Keratinocyte (primary cell): ENCODE measurements around the gene CPA4. TPM values are rescaled to one million over a fixed set of nuclear protein-coding genes. Genes with fewer than 3 reads are reported as not detected.

Source experiments
- DNase-seq: peaks from one replicate; pipeline ENCODE4 v3.0.0-alpha.2; 2011; ENCODE audit warnings: low read depth, missing footprints, low spot score
- FAIRE-seq: peaks from 2 replicates; lab custom pipeline; 2011; peaks lifted over from hg19 to GRCh38; lab: Jason Lieb, UNC
- H2AFZ ChIP-seq: 2 replicates; pipeline ENCODE4 v1.6.0; 2012; ENCODE audit warnings: low read length, control low read depth, inconsistent platforms; ENCODE audit not compliant: control insufficient read depth
- H3K27ac ChIP-seq: 2 replicates; pipeline ENCODE4 v1.5.1; 2011; ENCODE audit warnings: low read length; ENCODE audit not compliant: control insufficient read depth, insufficient read depth
- H3K27me3 ChIP-seq: 3 replicates; pipeline ENCODE4 v1.6.0; 2011; ENCODE audit warnings: low read length; ENCODE audit not compliant: control insufficient read depth, insufficient read depth; ENCODE audit errors: extremely low read depth
- H3K36me3 ChIP-seq, 2 experiments: 2 replicates in 1 of 2; 3 replicates in 1 of 2; pipeline ENCODE4 v1.5.1; 2011; ENCODE audit warnings: low read length in 2 of 2, mild to moderate bottlenecking in 1 of 2; ENCODE audit not compliant: control insufficient read depth in 2 of 2, insufficient read depth in 2 of 2; ENCODE audit errors: extremely low read depth in 1 of 2
- H3K4me1 ChIP-seq: 3 replicates; pipeline ENCODE4 v1.5.1; 2011; ENCODE audit warnings: low read length; ENCODE audit not compliant: control insufficient read depth, insufficient read depth; ENCODE audit errors: extremely low read depth
- H3K4me2 ChIP-seq: 3 replicates; pipeline ENCODE4 v1.6.0; 2011; ENCODE audit warnings: low read depth, low read length; ENCODE audit not compliant: control insufficient read depth, insufficient read depth; ENCODE audit errors: extremely low read depth
- H3K4me3 ChIP-seq, 3 experiments: fragments of 200-600 bp in 1 of 3; sonication (generic) in 1 of 3; 2 replicates in 2 of 3; 3 replicates in 1 of 3; pipeline ENCODE4 v1.5.1; 2011 to 2016; ENCODE audit warnings: low read length in 3 of 3, mild to moderate bottlenecking in 3 of 3, control low read depth in 2 of 3, inconsistent platforms in 1 of 3, low read depth in 1 of 3, mixed read lengths in 1 of 3, mixed run types in 1 of 3, moderate library complexity in 1 of 3; ENCODE audit not compliant: control insufficient read depth in 2 of 3, insufficient read depth in 2 of 3; ENCODE audit errors: extremely low read depth in 1 of 3
- H3K79me2 ChIP-seq: 2 replicates; pipeline ENCODE4 v1.6.0; 2012; ENCODE audit warnings: low read length; ENCODE audit not compliant: control insufficient read depth, insufficient read depth
- H3K9ac ChIP-seq: 3 replicates; pipeline ENCODE4 v1.6.0; 2011; ENCODE audit warnings: low read length; ENCODE audit not compliant: control insufficient read depth, insufficient read depth; ENCODE audit errors: extremely low read depth
- H3K9me1 ChIP-seq: 3 replicates; pipeline ENCODE4 v1.6.0; 2011; ENCODE audit warnings: low read length; ENCODE audit not compliant: control insufficient read depth, insufficient read depth; ENCODE audit errors: extremely low read depth
- H3K9me3 ChIP-seq: 2 replicates; pipeline ENCODE4 v1.5.1; 2012; ENCODE audit warnings: low read depth, low read length; ENCODE audit not compliant: control insufficient read depth
- H4K20me1 ChIP-seq: 3 replicates; pipeline ENCODE4 v1.6.0; 2011; ENCODE audit warnings: low read length; ENCODE audit not compliant: control insufficient read depth, insufficient read depth; ENCODE audit errors: extremely low read depth
- CTCF ChIP-seq, 3 experiments: IDR thresholded peaks in 1 of 3; conservative IDR thresholded peaks in 1 of 3; optimal IDR thresholded peaks in 1 of 3; 2 replicates in 2 of 3; 3 replicates in 1 of 3; pipeline versions ENCODE3 to v1.5.1; 2011; ENCODE audit warnings: low read length in 3 of 3, mild to moderate bottlenecking in 3 of 3, moderate library complexity in 2 of 3, control low read depth in 1 of 3, inconsistent platforms in 1 of 3; ENCODE audit not compliant: insufficient read depth in 2 of 3; ENCODE audit errors: extremely low read depth in 1 of 3
- EZH2 ChIP-seq: IDR thresholded peaks from one replicate; pipeline ENCODE4 v1.6.1; 2012; ENCODE audit warnings: inconsistent platforms, mild to moderate bottlenecking, low read length, moderate library complexity
- dilution Hi-C: fragments of 300-500 bp; cut with MboI; formaldehyde crosslinking; loops from one replicate; pipeline ENCODE4 v1.7.0; 2020; ENCODE audit warnings: low sequenced_read_pairs; ENCODE audit not compliant: extremely low pct_ligation_motif_present
- polyA plus RNA-seq, 5 experiments: library from polyadenylated mRNA; depleted of rRNA in 3 of 5; stranded (reverse) in 3 of 5; stranded (forward) in 1 of 5; unstranded in 1 of 5; fragments of >200 nt; gene quantifications; 1 replicate in 1 of 5; 2 replicates in 3 of 5; 3 replicates in 1 of 5; pipeline versions ENCODE4 v1.2.1 to v1.2.3, GENCODE V29; 2011 to 2012; ENCODE audit warnings: missing spikeins in 2 of 5, low read depth in 1 of 5, low replicate concordance in 1 of 5

Gene CPA4
- polyA plus RNA-seq, 1 donor (not counting 4 experiments of a cell fraction or from before 2014, with no cell fraction given): 248 TPM

- H3K27me3 ChIP-seq: no peaks in the 10 kb centered on the region
- no peaks in the 10 kb centered on the region for H3K4me1 ChIP-seq
- dilution Hi-C loops: no loop called here
- H3K9me3 ChIP-seq: no peaks in the 10 kb centered on the region
- H2AFZ ChIP-seq: no peak overlapping the region
- no peaks in the 10 kb centered on the region for H3K79me2 ChIP-seq
- DNase-seq (no peak), FAIRE-seq (no peak)
- no peak overlapping the region for H3K9ac ChIP-seq
- H4K20me1 ChIP-seq: no peaks in the 10 kb centered on the region
- no peak for TF ChIP-seq EZH2
- no peak for TF ChIP-seq CTCF (optimal IDR thresholded peaks at IDR 0.05 in 1 of 3, IDR thresholded peaks at IDR 0.05 in 1 of 3, conservative IDR thresholded peaks at IDR 0.05 in 1 of 3; ENCODE audit: extremely low read depth in 1 of 3, insufficient read depth in 2 of 3, low read length in 3 of 3)
- no peaks in the 10 kb centered on the region for H3K9me1 ChIP-seq
- H3K36me3 ChIP-seq: peaks cover 49 to 50% of the 10 kb centered on the region in 2 experiments
- no peak overlapping the region for H3K27ac ChIP-seq
- no peak overlapping the region for H3K4me2 ChIP-seq
- H3K4me3 ChIP-seq: no peak overlapping the region
These were observed 9.7 kb downstream of the CPA4 start for GRCh38 chr7:130302649-130303048.

- FAIRE-seq: no peak
- Histone ChIP-seq H3K9ac (no peak overlapping the region), H3K36me3 (peaks cover 45 to 50% of the 10 kb centered on the region in 2 experiments), H2AFZ (no peak overlapping the region), H3K4me1 (no peaks in the 10 kb centered on the region), H3K9me1 (no peaks in the 10 kb centered on the region), H4K20me1 (no peaks in the 10 kb centered on the region), H3K79me2 (no peaks in the 10 kb centered on the region), H3K4me2 (no peak overlapping the region), H3K9me3 (no peaks in the 10 kb centered on the region), H3K27ac (no peak overlapping the region), H3K27me3 (no peaks in the 10 kb centered on the region), H3K4me3 (no peak overlapping the region)
- dilution Hi-C loops: no loop called here
- TF ChIP-seq CTCF (optimal IDR thresholded peaks at IDR 0.05 in 1 of 3, IDR thresholded peaks at IDR 0.05 in 1 of 3, conservative IDR thresholded peaks at IDR 0.05 in 1 of 3; ENCODE audit: extremely low read depth in 1 of 3, insufficient read depth in 2 of 3, low read length in 3 of 3): no peak
- no peak for TF ChIP-seq EZH2
- DNase-seq: no peak
These were observed 10.2 kb downstream of the CPA4 start for GRCh38 chr7:130303127-130303526.
